Stimulated activated CD8-positive, alpha-beta memory T cell treated with anti-CD3 and anti-CD28 coated beads, Interleukin-15, amount 100 ng/mL, for 48 hours (primary cell): ENCODE measurements around the gene TRMT44.

ENCODE experiments used
- DNase-seq, 2 donors: peaks; one replicate each; pipeline ENCODE4 v3.0.0-alpha.2; 2020; ENCODE audit warnings: low read depth in 2 of 2

The TRMT44 gene

DNA sequence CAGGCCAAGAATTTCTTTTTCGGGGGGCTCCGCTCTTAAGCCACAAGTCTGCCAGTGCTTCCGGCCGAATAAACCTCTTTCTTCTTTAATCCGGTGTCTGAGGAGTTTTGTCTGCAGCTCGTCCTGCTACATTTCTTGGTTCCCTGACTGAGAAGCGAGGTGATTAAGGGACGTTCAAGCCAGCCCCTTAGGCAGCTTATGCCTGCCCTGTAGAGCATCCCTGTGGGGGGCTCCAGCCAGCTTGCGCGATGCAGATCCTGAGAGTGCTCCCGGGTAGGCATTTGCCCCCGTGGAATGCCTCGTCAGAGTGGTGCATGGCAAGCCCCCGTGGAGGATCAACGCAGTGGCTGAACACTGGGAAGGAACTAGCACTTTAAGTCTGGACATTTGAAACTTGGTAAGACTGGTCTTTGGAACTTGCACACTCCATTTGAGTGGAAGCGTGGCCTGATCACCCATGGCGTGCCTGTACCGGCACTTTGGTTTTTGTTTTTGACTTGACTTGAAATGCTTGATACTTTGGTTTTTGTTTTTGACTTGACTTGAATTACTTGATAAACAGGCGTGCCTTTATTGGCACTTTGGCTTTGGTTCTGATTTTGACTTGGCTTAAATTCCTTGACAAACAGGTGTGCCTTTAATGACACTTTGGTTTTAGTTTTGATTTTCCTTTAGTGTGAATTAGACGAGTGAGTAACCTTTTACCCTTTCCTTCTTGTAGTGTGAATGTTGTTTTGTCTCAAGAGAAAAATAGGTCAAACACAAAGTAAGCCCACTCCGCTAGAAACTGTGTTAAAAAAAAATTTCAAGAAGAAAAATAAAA lies 6.1 kb upstream of the TRMT44 start:
- DNase-seq: no peak

DNA sequence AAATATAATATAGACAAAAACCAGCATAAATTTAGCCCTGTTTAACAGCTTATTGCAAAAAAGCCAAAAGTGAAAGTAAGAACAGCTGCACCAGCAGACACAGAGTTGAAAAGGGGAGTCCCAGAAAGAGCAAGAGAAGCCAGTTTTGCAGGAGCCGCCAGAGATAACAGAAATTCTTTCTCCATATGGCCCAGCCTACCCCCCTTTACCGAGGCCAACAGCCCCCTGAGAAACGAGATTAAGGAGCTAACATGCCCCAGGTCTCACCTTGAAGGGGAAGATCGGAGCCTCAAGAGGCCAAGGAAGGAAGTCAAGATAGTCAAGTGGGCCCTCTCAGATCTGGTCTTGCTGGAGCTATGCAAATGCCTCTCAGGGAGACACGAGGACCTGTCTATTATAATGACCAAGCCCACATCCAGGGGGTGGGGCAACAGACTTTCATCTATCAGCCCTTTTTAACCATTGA lies 4.9 kb upstream of the TRMT44 start:
- no peak for DNase-seq

DNA sequence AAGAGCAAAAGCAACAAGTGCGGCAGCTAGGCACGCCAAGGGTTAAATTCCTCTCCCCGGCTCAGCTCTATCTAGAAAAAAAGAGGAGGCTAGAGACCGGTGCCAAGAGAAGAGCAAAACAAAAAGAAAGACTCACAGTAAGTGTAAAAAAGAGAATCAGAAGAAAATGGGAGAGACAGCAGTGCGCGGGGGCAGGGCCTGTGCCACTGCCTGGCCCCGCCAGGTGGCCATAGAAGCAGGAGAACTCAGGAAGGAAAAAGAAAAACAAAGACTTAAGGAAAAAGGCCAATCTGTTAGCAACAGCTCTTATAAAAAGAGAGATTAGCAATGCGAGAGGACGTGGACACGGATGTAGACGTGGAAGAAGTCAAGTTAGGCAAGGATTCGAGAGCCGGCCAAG lies 3.3 kb upstream of the TRMT44 start:
- no peak for DNase-seq

DNA sequence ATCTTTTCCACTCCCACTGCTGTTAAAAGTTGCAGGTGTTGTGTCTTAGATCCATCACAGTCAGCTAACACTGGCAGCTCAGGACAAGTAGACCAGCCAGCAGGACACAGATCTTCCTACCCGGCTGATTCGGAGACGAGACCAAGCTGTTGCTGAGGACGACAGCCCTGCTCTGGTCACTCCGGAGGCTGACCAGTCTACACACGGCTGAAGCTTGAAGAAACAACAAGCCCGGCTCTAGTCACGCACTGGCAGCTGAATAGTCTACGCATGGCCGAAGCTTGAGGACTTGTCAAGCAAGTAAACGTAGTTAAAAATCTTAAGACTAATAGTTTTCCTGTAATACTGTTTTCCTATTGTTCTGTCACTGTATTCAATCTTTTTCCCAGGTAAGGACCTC lies 1.8 kb upstream of the TRMT44 start:
- no peak for DNase-seq

DNA sequence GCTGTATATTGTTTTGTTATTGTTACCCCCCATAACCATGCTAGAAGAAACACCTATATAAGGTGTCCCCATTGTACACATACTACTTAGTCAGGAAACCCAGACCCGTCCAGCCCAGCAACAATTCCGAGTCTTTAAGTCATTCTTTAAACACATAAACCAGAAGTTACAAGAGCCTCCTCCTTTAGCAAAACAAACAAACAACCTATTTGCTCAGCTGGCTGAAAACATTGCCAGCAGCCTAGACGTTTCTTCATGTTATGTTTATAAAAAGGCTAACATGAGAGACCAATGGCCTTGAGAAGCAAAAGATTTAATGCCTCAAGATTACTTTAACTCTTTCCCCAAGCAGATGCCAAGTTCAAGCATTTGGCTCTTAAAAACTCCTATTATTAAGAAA lies 1.4 kb upstream of the TRMT44 start:
- no peak for DNase-seq

DNA sequence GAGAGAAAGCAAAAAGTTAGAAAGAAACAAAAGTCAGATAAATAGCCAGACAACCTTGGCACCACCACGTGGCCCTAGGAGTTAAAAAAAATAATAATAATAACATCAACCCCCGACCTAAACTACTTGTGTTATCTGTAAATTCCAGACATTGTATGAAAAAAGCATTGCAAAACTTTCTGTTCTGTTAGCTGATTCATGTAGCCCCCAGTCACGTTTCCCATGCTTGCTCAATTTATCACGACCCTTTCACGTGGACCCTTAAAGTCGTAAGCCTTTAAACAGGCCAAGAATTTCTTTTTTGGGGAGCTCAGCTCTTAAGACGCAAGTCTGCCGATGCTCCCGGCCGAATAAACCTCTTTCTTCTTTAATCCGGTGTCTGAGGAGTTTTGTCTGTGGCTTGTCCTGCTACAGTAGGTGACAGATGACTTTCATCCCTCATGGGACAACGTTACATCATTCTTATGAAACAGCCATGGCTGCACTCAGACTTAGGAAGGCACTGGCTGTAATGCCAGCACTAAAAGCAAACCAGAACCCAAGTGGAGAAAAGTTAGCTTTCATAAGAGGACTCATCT lies 574 bp upstream of the TRMT44 start:
- no peak for DNase-seq

DNA sequence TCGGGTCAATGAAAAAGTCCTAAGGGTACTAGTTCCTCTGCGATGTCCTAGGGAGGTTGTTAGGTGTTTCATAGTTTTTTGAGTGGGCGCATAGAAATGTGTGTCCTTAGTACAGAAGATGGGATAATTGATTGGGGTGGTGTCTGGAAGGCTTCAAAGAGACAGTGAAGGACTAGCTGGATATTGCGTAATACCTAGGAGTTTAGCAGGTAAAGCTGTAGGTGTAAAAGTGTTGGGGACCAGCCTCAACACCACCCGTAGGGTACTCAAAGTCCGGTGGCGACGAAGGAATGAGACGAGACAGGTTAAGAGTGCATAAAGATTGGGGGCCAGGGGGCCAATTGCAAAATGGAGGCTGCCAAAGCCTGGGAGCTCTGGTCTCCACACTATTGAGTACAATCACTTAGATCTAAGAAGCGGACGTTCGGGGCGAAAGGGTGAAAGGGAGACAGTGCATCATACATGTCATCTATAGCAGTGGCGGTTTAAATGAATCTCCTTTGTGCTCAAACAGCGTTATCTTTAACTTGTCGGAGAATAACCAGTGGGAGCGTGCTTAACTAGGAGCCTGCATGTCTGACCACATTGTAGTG lies 1.0 kb downstream of the TRMT44 start:
- DNase-seq: no peak

DNA sequence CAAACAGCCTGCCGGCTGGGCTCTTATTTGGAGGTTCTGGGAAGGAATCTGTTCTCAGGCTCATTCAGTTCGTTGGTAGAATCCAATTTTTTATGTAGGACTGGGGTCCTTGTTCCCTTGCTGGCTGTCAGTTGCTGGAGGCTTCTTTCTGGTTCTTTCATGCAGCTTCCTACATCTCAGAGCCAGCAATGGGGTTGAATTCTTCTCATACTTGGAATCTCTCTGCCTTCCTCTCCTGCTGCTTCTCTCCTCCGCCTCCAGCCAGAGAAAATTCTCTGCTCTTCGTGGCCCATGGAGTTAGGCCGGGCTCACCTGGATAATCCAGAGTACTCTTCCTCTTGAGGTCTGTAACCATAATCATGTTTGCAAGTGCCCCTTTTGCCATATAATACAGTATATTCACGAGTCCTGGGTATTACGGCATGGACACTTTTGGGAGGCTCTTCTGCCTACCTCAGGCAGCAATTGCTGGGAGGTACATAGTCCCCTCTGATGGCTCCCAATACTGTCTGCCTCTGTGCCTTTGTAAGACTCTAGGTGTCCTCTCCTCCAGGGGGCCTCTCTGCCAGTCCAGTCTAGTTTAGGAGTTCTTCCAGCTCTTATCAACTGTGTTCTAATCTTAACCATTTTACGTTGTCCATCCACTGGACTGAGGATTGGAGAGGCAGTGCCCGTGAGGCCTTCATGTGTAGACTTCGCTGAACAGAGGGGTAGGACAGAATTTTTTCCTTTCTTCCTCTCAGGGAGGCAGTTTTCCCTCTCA lies 2.2 kb downstream of the TRMT44 start:
- no peak for DNase-seq

DNA sequence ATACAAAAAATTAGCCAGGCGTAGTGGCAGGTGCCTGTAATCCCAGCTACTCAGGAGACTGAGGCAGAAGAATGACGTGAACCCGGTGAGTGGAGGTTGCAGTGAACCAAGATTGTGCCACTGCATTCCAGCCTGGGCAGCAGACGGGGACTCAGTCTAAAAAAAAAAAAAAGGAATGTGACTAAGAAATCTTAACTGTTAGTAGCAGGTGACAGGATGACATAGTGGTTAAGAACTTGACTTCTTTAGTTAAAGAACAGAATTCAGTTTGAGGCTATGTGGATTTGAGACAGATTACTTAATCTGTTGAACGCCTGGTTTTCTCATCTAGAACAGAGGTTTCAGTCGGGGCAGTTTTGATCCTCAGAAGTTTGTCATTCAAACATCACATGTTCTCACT lies 3.2 kb downstream of the TRMT44 start:
- DNase-seq: no peak

DNA sequence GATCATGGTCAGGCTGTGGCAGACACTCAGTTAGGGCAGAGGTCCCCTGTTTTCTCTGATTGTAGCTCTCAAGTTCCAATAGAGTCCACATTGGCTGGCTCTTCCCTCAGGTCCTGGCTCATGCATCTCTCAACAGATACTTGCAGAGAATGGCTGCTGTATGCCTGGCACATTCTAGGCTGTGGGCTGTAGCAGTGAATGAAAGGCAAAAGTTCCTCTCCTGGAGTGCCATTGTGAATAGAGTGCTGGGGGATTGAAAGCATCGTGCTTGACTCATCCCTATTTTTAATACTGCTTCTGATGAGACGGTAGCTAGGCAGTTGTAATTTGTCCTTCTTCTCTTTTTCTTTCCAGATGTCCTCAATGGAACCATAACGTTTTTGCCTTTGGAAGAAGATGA lies 5.5 kb downstream of the TRMT44 start:
- DNase-seq: no peak

DNA sequence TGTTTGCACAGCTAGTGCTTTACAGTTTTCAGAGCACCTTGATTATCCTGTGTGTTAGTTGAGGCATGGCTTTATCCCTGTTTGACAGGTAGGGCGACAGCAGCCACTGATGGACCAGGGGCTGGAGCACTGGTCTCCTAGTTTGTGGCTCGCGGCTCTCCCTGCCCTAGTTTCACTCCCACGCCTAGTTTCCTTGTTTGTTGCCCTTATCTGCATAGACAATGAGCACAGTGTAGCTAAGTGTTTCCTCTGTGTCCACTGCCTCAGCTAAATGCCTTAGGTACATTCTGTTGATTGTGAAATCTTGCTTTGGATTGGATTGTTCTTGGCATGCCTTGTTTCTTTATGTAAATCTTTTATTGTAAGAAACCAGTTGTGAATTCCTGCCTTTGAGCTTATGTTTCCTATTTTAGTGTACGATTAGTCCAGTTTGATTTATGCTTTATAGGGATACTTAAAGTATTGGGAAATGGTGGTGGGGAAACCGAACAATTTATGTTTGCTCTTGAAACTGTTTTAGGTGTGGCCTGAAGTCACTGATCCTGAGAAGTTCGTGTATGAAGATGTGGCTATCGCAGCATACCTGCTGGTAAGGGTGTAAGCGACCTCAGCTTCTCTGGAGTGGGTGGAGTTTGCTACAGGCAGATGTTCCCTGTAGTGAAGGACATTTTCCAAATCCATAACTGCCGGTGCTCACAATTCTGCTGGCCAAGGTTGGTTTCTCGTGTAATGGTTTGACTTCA lies 11.0 kb downstream of the TRMT44 start:
- DNase-seq: no peak

DNA sequence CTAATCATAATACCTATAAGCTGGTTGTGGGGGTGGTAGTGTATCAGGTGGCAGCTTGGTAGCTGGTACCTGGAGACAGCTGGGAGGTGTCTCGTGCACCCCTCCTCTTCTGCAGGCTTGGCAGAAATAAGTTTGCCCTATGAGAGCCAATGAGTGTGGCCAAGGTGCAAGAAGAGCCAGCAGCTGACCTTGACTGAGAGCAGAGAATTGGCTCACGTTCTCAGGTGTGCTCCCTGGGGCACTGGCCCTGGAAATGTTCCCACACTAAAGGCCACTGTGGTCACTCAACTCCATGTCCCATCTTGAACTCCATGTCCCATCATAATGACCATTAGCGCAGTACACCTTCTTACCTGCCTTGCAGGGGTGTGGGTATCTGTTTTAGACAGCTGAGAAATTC lies 13.4 kb downstream of the TRMT44 start:
- DNase-seq: no peak

DNA sequence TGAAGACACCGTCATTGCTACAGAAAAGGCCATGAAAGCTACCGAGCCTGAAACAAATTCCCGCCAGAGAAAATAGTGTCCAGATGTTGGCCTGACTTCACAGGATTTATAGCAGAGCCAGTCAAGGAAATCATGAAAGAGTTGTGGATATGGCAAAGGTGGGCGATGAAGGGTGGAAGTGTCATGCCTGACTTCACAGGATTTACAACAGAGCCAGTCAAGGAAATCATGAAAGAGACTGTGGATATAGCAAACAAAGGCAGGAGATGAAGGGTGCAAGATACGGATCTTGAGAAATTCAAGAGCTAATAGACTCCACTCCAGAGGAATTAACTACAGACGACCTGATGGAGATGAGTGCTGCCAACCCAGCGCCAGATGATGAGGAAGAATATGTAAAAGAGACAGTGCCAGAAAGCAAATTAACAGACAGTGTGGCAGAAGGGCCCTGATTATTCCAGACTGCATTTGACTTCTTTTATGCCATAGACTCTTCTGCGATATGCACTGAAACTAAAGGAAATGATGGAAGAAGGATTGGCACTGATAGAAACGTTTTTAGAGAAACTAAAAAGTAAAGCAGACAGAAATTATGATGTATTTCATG lies 17.2 kb downstream of the TRMT44 start:
- no peak for DNase-seq

DNA sequence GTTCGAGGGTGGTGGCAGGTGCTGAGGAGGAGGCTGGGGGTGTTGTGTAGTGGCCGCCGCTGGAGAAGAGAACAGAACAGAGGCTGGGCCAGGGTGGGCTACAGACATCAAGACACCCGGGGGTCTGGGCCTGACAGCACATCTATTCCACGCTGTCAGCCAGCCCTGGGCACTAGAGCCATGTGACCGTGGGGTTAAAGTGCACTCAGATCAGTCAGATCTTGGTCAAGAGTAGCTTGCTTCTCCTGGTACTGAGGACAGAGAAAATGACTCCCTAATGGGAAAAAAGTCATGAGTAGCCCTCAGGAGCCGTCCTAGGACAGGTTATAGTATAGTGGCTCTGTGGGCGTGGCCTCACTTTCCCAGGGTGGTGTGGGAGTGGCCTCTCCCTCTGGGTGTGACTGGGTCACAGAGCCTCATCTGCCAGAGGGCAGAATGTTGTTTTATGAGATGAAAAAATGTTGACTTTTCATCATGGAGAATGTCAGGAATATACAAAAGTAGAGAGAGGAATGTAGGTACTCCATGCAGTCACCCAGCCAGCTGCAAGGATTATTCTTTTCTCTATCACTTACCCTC lies 19.4 kb downstream of the TRMT44 start:
- DNase-seq: no peak

DNA sequence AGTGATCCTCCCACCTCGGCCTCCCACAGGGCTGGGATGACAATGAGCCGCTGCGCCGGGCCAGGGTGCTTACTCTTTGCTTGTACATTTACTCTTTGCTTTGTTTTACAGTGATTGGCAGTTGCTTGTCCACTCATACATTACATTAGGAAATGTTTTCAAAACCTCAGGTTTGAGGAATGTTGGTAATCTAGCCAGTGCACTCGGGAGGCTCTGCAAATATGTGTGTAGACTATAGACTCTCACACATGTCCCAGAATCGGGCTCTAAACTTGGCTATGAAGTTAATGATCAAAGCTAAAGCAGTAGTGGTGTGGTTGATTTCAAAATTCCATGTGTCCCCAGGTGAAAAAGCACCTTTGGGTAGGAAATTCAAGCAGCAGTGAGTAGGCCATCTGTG lies 20.5 kb downstream of the TRMT44 start:
- DNase-seq: no peak

DNA sequence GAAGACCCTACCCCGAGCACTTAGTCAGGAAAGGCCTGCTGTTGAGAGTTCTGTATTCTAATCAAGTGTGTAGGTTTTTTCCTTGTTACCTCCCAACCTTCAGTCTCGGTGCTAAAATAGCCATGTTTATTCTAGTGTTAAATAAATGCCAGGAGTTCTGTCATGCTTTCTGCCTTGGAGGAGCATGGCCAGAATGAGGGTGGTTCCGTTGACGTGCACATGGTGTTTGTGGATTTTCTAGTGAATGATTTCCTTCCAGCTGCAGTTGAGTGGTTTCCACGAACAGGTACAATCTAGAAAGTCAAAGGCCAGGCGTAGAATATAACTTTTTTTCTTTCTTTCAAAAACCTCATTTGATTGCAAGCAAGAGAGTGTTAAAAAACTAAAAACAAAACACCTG lies 21.0 kb downstream of the TRMT44 start:
- no peak for DNase-seq

DNA sequence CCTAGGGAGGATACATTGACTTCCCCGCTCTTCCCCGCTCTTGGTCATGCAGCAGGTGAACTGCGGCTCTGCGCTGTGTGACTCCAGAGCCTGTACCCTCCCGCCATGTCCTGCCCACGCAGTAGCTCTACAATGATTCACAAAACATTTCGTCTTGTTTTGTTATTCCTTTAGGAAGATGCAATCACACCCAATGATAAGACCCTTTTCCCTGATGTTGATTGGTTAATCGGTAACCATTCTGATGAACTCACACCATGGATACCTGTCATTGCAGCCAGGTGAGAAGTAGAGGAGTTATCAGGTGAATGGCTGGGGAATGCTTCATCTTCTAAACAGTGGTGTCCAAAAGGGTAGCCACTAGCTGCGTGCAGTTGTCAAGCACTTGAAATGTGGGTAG lies 23.2 kb downstream of the TRMT44 start:
- no peak for DNase-seq

DNA sequence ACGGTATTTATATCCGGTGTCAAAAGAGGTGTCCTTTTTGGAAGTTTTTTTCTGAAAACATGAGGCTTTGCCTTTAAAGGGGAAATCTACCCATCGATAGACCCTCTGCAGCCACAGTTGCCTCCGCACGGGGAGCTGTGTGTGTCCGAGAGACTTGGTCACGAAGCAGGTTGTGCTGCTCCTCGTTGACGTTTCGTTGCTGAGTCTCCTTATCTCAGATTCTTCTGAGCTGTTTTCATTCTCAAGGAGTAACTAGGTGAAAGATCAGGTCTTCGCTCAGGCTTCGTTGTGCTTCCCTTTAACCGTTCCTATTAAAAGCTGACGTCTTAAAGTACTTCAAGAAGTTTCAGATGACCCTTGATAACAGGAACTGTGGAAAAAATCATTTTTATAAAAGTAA lies 23.8 kb downstream of the TRMT44 start:
- DNase-seq: no peak

DNA sequence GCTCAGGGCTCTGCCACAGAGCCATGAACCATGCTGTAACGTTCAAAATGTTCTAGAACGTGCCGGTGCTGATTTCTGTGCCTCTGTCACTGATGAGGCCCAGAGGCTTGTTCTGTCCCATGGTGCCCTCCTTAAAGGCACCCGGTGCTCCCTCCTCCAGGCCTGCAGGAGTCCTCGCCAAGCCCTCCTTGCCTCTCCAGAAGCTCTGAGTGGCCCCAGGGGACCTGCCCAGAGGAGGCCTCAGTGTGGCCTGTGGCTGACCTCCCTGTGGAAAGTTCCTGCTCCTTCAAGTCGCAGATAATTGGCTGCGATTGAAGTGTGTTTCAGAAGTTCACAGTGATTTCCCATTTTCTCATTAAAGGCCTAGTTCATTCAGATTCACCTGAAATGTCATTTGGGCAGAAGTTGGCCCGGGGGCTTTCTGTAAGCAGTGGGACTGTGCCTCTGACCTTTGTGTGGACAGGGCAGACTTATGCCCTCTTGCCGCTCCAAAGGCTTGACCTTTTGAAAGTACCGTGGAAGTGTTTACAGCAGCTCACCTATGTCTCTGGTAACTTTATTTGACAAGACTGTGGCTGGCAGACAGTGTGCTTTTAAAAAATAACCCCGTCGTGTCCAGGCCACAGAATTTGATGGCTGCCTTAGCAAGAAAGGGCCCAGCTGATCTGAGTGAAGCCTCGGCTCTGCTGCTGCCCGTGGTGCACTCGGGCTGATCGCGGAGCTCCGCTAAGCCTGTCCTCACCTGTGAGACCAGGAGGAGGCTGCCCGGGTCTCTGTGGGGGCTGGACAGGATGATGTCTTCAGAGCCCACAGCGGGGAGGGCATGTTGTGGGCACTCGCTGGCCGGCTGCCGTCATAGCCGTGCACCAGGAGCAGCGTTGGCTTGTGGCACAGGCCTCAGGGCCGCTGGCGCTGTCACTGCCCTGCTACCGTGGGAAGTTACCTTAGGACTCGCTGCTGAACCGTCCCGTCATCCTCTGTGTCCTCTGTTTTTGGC lies 25.3 kb downstream of the TRMT44 start:
- DNase-seq: no peak

DNA sequence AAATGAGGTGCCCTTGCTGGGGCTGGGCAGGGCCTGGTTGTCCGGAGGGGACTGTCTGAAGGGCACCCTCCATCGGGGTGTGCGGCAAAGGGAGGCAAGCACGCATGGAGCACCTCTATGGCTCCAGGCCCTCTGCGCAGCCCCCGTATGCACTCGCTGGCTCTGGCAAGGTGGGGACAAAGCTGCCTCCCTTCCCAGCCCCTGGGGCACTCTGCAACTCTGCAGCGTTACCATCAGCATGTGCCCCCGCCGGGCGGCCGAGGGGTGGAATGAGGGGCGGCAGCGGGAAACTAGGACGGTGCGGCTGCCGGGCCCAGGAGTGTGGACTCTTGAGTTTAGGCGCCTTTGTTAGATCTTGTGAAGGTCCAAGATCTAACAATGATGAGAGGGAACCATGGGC lies 26.4 kb downstream of the TRMT44 start:
- DNase-seq: no peak
